Activated B cell treated with CpG ODN at 0.5 μM for 24 hours (primary cell): ENCODE measurements around the gene CAMTA1. TPM values are rescaled to one million over a fixed set of nuclear protein-coding genes. Genes with fewer than 3 reads are reported as not detected.

Experiments
- ATAC-seq: fragments of 200-7000 bp; cut with Tn5 transposase; one replicate; pipeline ENCODE4 v1.10.0; 2021; ENCODE audit warnings: low read depth, mild to moderate bottlenecking, moderate library complexity
- CTCF ChIA-PET: fragments of 350-600 bp; sonication (Branson Sonifier 250); formaldehyde crosslinking; loops from one replicate; lab custom pipeline; 2021; ENCODE audit warnings: antibody characterized with exemption; lab: Charles Lee
- POLR2A ChIA-PET: fragments of 350-600 bp; sonication (Branson Sonifier 250); formaldehyde crosslinking; loops from one replicate; lab custom pipeline; 2021; ENCODE audit warnings: antibody characterized with exemption; lab: Charles Lee
- DNase-seq: peaks from one replicate; pipeline ENCODE4 v3.0.0; 2022
- H3K27ac Mint-ChIP-seq: one replicate; pipeline ENCODE4 v1.8.0; 2020; ENCODE audit warnings: mixed read lengths
- H3K27me3 Mint-ChIP-seq: one replicate; pipeline ENCODE4 v1.8.0; 2021; ENCODE audit warnings: mixed read lengths
- H3K36me3 Mint-ChIP-seq: one replicate; pipeline ENCODE4 v1.8.0; 2021; ENCODE audit warnings: low read depth, mixed read lengths
- H3K4me1 Mint-ChIP-seq: one replicate; pipeline ENCODE4 v1.8.0; 2021; ENCODE audit warnings: mixed read lengths
- H3K4me3 Mint-ChIP-seq: one replicate; pipeline ENCODE4 v1.8.0; 2020; ENCODE audit warnings: mild to moderate bottlenecking, mixed read lengths
- H3K9me3 Mint-ChIP-seq: one replicate; pipeline ENCODE4 v1.8.0; 2020; ENCODE audit warnings: mixed read lengths
- intact Hi-C: fragments of 100-400 bp; cut with micrococcal nuclease; formaldehyde crosslinking; loops from one replicate; pipeline ENCODE4 v1.15.1; 2024
- total RNA-seq: library from RNA; stranded (reverse); gene quantifications from 2 replicates; pipeline ENCODE4 v1.2.3, GENCODE V29; 2022
- TF ChIP-seq, protein P1 (sequence below): fragments of 200-600 bp; IDR thresholded peaks from one replicate; pipeline ENCODE4 v1.8.0; 2022; ENCODE audit warnings: antibody characterized with exemption, mild to moderate bottlenecking

Gene CAMTA1
- total RNA-seq, 1 donor from 2014 or later: 49.8 TPM

GRCh38 chr1:7177021-7177420 lies 391.8 kb downstream of the CAMTA1 start:
- ATAC-seq: no peak
- TF ChIP-seq, protein P1, sequence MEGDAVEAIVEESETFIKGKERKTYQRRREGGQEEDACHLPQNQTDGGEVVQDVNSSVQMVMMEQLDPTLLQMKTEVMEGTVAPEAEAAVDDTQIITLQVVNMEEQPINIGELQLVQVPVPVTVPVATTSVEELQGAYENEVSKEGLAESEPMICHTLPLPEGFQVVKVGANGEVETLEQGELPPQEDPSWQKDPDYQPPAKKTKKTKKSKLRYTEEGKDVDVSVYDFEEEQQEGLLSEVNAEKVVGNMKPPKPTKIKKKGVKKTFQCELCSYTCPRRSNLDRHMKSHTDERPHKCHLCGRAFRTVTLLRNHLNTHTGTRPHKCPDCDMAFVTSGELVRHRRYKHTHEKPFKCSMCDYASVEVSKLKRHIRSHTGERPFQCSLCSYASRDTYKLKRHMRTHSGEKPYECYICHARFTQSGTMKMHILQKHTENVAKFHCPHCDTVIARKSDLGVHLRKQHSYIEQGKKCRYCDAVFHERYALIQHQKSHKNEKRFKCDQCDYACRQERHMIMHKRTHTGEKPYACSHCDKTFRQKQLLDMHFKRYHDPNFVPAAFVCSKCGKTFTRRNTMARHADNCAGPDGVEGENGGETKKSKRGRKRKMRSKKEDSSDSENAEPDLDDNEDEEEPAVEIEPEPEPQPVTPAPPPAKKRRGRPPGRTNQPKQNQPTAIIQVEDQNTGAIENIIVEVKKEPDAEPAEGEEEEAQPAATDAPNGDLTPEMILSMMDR: no peak
- DNase-seq: no peak
- POLR2A ChIA-PET: no interaction called here
- Mint-ChIP-seq H3K27ac (no peak overlapping the region), H3K36me3 (peaks cover 2% of the 10 kb centered on the region), H3K9me3 (peaks cover 12% of the 10 kb centered on the region), H3K27me3 (peaks cover 19% of the 10 kb centered on the region), H3K4me3 (no peak overlapping the region), H3K4me1 (no peaks in the 10 kb centered on the region)
- intact Hi-C loops: no loop called here
- CTCF ChIA-PET: no interaction called here

- ChIA-PET CTCF (no interaction called here), POLR2A (no interaction called here)
- no peak overlapping the region for H3K27ac Mint-ChIP-seq
- DNase-seq: no peak
- intact Hi-C loops: no loop called here
- no peaks in the 10 kb centered on the region for H3K4me1 Mint-ChIP-seq
- TF ChIP-seq, protein P1: no peak
- no peak for ATAC-seq
- peaks cover 12% of the 10 kb centered on the region for H3K9me3 Mint-ChIP-seq
- peaks cover 2% of the 10 kb centered on the region for H3K36me3 Mint-ChIP-seq
- H3K4me3 Mint-ChIP-seq: no peak overlapping the region
- H3K27me3 Mint-ChIP-seq: peaks cover 19% of the 10 kb centered on the region
These were observed 392.3 kb downstream of the CAMTA1 start for GRCh38 chr1:7177438-7178146.

GRCh38 chr1:7178336-7178735 lies 393.1 kb downstream of the CAMTA1 start:
- H3K27me3 Mint-ChIP-seq: peaks cover 20% of the 10 kb centered on the region
- no peak for ATAC-seq

DNA sequence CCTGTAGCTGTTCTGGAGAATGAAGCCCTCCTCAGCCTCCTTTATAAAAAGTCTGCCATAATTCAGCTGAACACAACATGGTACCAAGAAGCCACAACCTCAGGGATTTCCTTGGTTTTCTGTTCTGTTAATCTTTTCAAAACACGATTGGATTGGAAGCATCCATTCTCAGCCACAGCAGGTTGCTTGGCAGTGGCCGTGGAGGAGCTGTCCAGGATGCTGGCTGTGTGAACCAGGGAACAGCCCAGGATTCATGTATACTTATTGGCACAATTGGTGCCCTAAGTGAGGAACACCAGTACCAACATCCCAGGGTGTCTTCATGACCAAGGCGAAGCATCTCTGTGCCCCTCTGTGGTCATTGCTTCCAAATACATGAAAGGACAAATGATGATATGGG lies 393.5 kb downstream of the CAMTA1 start:
- Mint-ChIP-seq H3K27me3 (peaks cover 20% of the 10 kb centered on the region), H3K27ac (no peak overlapping the region)
- intact Hi-C loops: no loop called here

More at GRCh38 chr1:7178336-7178735, 393.1 kb downstream of the CAMTA1 start:
- POLR2A ChIA-PET: no interaction called here
- CTCF ChIA-PET: no interaction called here
- H3K27ac Mint-ChIP-seq: no peak overlapping the region
- no peaks in the 10 kb centered on the region for H3K4me1 Mint-ChIP-seq
- H3K36me3 Mint-ChIP-seq: peaks cover 2% of the 10 kb centered on the region
- no peak for DNase-seq
- TF ChIP-seq, protein P1: no peak
- intact Hi-C loops: no loop called here
- no peak overlapping the region for H3K4me3 Mint-ChIP-seq
- H3K9me3 Mint-ChIP-seq: peaks cover 12% of the 10 kb centered on the region

DNA sequence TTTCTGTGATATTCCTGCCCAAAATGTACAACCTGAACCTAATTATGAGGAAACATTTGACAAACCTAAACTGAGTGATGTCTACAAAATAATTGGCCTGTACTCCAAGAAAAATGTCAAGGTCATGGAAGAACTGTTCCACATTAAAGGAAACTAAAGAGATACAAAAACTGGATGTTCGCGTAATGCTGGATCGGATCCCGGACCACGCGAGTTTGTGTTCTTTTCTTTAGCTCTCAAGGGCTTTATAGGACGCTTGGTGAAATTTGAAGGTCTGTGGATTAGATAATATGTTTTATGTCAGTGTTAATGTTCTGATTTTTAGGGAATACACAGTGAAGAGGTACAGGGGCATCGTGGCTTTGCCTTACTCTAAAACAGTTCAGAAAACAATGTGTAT lies 400.5 kb downstream of the CAMTA1 start:
- Mint-ChIP-seq H3K36me3 (no peaks in the 10 kb centered on the region), H3K27me3 (peaks cover 1% of the 10 kb centered on the region), H3K9me3 (peaks cover 2% of the 10 kb centered on the region), H3K27ac (no peak overlapping the region), H3K4me3 (no peak overlapping the region), H3K4me1 (no peaks in the 10 kb centered on the region)
- intact Hi-C loops: no loop called here
- ChIA-PET POLR2A (no interaction called here), CTCF (no interaction called here)
- DNase-seq (no peak), ATAC-seq (no peak)
- TF ChIP-seq, protein P1: no peak

More for the DNA sequence above, 393.5 kb downstream of the CAMTA1 start:
- Mint-ChIP-seq H3K4me3 (no peak overlapping the region), H3K4me1 (no peaks in the 10 kb centered on the region), H3K36me3 (peaks cover 2% of the 10 kb centered on the region), H3K9me3 (peaks cover 12% of the 10 kb centered on the region)
- CTCF ChIA-PET: no interaction called here
- DNase-seq (no peak), ATAC-seq (no peak)
- TF ChIP-seq, protein P1: no peak
- POLR2A ChIA-PET: no interaction called here
